ENCODE data around the gene ODF2L.

DNA sequence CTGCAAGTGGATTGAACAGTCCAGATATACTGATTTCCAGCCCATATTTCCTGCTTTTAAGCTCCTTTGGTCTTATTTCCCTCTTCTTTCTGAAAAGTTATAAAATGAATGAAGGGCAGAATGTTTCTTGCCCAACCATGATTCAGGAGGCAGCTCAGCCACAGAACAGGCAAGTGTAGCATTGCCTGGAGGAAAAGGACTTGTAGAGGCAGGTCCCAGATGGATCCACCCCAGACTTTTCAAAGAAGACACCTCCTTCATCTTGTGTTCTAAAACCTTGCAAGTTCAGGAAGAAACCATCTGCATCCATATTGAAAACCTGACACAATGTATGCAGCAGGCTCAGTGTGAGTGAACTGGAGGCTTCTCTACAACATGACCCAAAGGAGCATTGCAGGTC lies 27.8 kb upstream of the ODF2L start, which contains the start of gene CLCA2:
- TF ChIP-seq EGR1 (IDR thresholded peaks at IDR 0.05; ENCODE audit: low read depth in 2 of 2) (no peak), CTCF (IDR thresholded peaks at IDR 0.05; ENCODE audit: low read depth, low read length, missing input control) (no peak), JUND (IDR thresholded peaks at IDR 0.05) (no peak)
- TF ChIP-seq, protein P1, sequence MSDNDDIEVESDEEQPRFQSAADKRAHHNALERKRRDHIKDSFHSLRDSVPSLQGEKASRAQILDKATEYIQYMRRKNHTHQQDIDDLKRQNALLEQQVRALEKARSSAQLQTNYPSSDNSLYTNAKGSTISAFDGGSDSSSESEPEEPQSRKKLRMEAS (IDR thresholded peaks at IDR 0.05), result no peak
